NCI-H345 treated with DMSO at 0.1 percent for 48 hours (cell line): Measurements from ENCODE around the gene HSPG2.
A peak's percentile ranks its signal among the peaks of the same experiment; 100 is the strongest.
"Not testable (repeated sequence)": the region's sequence is repeated elsewhere in the genome, so short reads cannot be mapped to it uniquely, and the experiment has no call there.

Source experiments
- DNase-seq: peaks from one replicate; lab custom pipeline; 2025; ENCODE audit not compliant: unreplicated experiment; lab: John Stamatoyannopoulos, UW

HSPG2 gene

GRCh38 chr1:21813542-21813941, 123.6 kb downstream of the HSPG2 start:
- no peak for DNase-seq

- no peak for DNase-seq
These were observed 125.2 kb downstream of the HSPG2 start, which contains the start of gene LDLRAD2 for GRCh38 chr1:21811875-21812305. Gene LDLRAD2 (plus strand): TSS chr1:21812265. CDS start chr1:21812452, 187 bp downstream.

GRCh38 chr1:21804536-21804935, 132.6 kb downstream of the HSPG2 start:
- DNase-seq: no peak

GRCh38 chr1:21801100-21801499, 136.0 kb downstream of the HSPG2 start:
- no peak for DNase-seq

- DNase-seq: no peak
These were observed 137.4 kb downstream of the HSPG2 start for GRCh38 chr1:21799730-21800129.

GRCh38 chr1:21795075-21795474, 142.0 kb downstream of the HSPG2 start:
- no peak for DNase-seq

GRCh38 chr1:21794656-21795055, 142.5 kb downstream of the HSPG2 start:
- no peak for DNase-seq

GRCh38 chr1:21793104-21793503, 144.0 kb downstream of the HSPG2 start:
- no peak for DNase-seq

GRCh38 chr1:21786640-21787039, 150.5 kb downstream of the HSPG2 start:
- DNase-seq: no peak

GRCh38 chr1:21785764-21786163, 151.3 kb downstream of the HSPG2 start:
- not testable (repeated sequence) for DNase-seq

- no peak for DNase-seq
These were observed 153.2 kb downstream of the HSPG2 start for GRCh38 chr1:21783679-21784603.

GRCh38 chr1:21782868-21783678, 154.0 kb downstream of the HSPG2 start, which contains the start of gene USP48:
Gene USP48 (minus strand): TSS chr1:21783149. CDS start chr1:21782957, 192 bp downstream.
- peak; percentile 94 for DNase-seq

- peak; percentile 52 for DNase-seq
These were observed 154.7 kb downstream of the HSPG2 start for GRCh38 chr1:21782349-21782867.

GRCh38 chr1:21781815-21782348, 155.2 kb downstream of the HSPG2 start:
- no peak for DNase-seq

- DNase-seq: no peak
These were observed 157.2 kb downstream of the HSPG2 start for GRCh38 chr1:21779613-21780521.

GRCh38 chr1:21778405-21778727, 158.7 kb downstream of the HSPG2 start:
- no peak for DNase-seq

GRCh38 chr1:21776925-21777324, 160.2 kb downstream of the HSPG2 start:
- not testable (repeated sequence) for DNase-seq

- no peak for DNase-seq
These were observed 161.0 kb downstream of the HSPG2 start for GRCh38 chr1:21775985-21776562.

- no peak for DNase-seq
These were observed 161.6 kb downstream of the HSPG2 start for GRCh38 chr1:21775550-21775914.
